ENCODE data around the gene TMEM125. TPM values are rescaled to one million over a fixed set of nuclear protein-coding genes. Genes with fewer than 3 reads are reported as not detected.
A peak's percentile ranks its signal among the peaks of the same experiment; 100 is the strongest.

The TMEM125 gene
- total and polyA plus RNA-seq, 10 of the 15 experiments (the other 5 are each of a cell fraction or from before 2014, with no cell fraction given), result 0.28 TPM; not detected in 9

DNA sequence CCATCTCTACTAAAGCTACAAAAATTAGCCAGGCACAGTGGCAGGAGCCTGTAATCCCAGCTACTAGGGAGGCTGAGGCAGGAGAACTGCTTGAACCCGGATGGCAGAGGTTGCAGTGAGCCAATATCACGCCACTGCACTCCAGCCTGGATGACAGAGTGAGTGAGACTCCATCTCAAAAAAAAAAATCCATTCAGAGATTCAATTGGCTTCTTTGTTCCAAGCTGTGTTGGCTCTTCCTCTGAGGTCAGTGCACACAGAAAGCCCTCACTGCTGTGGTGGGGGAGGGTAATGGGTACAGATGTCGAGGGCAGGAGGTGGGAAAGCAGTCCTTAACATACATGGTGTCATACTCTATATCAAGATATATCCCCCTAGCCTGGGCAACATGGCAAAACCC lies 45.7 kb downstream of the TMEM125 start (continued):
- no peak for TF ChIP-seq CBFB (IDR thresholded peaks at IDR 0.05; ENCODE audit: low read depth)
- TF ChIP-seq CBX5 (IDR thresholded peaks at IDR 0.05; ENCODE audit: low read depth), result no peak
- TF ChIP-seq HDGF (IDR thresholded peaks at IDR 0.05), result no peak
- TF ChIP-seq ZSCAN29 (IDR thresholded peaks at IDR 0.05), result no peak
- TF ChIP-seq MXI1 (IDR thresholded peaks at IDR 0.05; ENCODE audit: low read depth, low read length), result no peak
- no peak for TF ChIP-seq EED (IDR thresholded peaks at IDR 0.05; ENCODE audit: low read depth)
- no peak for TF ChIP-seq SIN3A (IDR thresholded peaks at IDR 0.05; ENCODE audit: low read depth, low read length)
- no peak for TF ChIP-seq TCF7 (IDR thresholded peaks at IDR 0.05; ENCODE audit: borderline replicate concordance)
- TF ChIP-seq TAF1 (IDR thresholded peaks at IDR 0.05; ENCODE audit: borderline replicate concordance, low read depth, low read length), result no peak
- TF ChIP-seq ESRRA (IDR thresholded peaks at IDR 0.05; ENCODE audit: low read length), result no peak

DNA sequence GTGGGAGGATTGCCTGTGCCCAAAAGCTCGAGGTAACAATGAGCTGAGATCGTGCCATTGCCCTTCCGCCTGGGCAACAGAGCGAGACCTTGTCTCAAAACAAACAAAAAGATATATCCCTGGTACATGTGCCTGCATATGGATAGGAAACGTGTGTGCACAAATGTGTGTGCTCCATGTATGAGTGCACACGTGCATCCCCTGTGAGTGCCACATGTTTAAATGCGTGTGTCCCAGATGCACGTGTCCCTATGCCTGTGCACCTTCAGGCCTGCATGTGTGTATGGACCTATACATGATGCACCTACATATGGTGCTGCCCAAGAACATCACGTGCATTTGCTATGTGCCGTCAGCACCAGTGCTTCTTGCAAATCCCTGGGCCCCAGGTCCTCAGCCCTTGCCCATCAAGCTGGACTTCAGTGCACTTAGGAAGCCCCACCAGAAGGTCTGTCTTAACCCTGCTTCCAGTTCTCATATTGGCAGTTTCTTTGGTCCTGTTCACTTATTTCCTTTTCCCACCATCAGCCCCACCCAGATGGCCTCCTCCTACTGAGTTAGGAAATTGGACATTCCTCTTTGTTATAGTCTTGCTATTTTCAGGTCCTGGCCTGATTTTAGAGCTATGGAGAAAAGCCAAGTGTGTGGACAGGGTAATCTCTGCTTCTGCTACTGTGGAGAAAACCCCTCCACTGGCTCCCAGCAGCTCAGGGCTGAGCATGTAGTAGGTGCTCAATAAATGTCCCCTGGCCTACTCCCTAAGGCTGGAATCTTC lies 46.4 kb downstream of the TMEM125 start:
- ATAC-seq (no peak), FAIRE-seq (peak; percentile 18), DNase-seq (ENCODE audit: low read depth, low spot score) (no peak)
- ChIA-PET SMC1A (ENCODE audit: uncharacterized antibody, unreplicated experiment) (interaction anchor here (0.6 to 1.5 kb wide), 4 partner anchors 14 to 95 kb away, joined by 3 to 5 read pairs (median 4); no protein-coding TSS in a partner anchor), POLR2A (no interaction called here), RAD21 (ENCODE audit: unreplicated experiment) (no interaction called here), CTCF (interaction anchor here (1.4 kb wide), 2 partner anchors 26 to 77 kb away, joined by 3 to 4 read pairs; no protein-coding TSS in a partner anchor)
- H3K27me3 ChIP-seq (replicated peaks in 1 of 2; ENCODE audit: control insufficient read depth in 2 of 2, insufficient read depth in 2 of 2, low read length in 1 of 2), result no peaks in the 10 kb centered on the region
- H2AFZ ChIP-seq (ENCODE audit: control insufficient read depth, low read depth, low read length), result no peak overlapping the region
- no peak overlapping the region for H3K27ac ChIP-seq (ENCODE audit: control insufficient read depth, insufficient read depth)
- no peak overlapping the region for H3K4me2 ChIP-seq (ENCODE audit: control insufficient read depth, insufficient read depth)
- H3K4me3 ChIP-seq, result no peak overlapping the region
- H3K36me3 ChIP-seq (ENCODE audit: control insufficient read depth in 2 of 2, insufficient read depth in 2 of 2, low read length in 1 of 2), result no peaks in the 10 kb centered on the region
- H4K20me1 ChIP-seq (ENCODE audit: control insufficient read depth, insufficient read depth), result no peaks in the 10 kb centered on the region
- no TSS peak for BruUV-seq (replicated peaks)
- WGBS (ENCODE audit: insufficient coverage, insufficient replicate concordance, low lambda C conversion rate, missing lambda C conversion rate), result 38% methylated on average over 10 of the region's 10 CpGs
- H3K9me3 ChIP-seq (replicated peaks; ENCODE audit: control insufficient read depth, insufficient read depth, low read length), result no peaks in the 10 kb centered on the region
- H3K4me1 ChIP-seq (ENCODE audit: control insufficient read depth, insufficient read depth, low read length), result no peaks in the 10 kb centered on the region
- in situ Hi-C loops (cut with MboI) (no loop called here), intact Hi-C loops (cut with micrococcal nuclease; ENCODE audit: unreplicated experiment) (no loop called here)
- H3K9ac ChIP-seq (ENCODE audit: control insufficient read depth, insufficient read depth, low read length), result no peak overlapping the region
- no peaks in the 10 kb centered on the region for H3K79me2 ChIP-seq (ENCODE audit: control insufficient read depth, insufficient read depth, low read length)
- TF ChIP-seq TCF7 (IDR thresholded peaks at IDR 0.05; ENCODE audit: borderline replicate concordance), result no peak
- TF ChIP-seq, protein P1, sequence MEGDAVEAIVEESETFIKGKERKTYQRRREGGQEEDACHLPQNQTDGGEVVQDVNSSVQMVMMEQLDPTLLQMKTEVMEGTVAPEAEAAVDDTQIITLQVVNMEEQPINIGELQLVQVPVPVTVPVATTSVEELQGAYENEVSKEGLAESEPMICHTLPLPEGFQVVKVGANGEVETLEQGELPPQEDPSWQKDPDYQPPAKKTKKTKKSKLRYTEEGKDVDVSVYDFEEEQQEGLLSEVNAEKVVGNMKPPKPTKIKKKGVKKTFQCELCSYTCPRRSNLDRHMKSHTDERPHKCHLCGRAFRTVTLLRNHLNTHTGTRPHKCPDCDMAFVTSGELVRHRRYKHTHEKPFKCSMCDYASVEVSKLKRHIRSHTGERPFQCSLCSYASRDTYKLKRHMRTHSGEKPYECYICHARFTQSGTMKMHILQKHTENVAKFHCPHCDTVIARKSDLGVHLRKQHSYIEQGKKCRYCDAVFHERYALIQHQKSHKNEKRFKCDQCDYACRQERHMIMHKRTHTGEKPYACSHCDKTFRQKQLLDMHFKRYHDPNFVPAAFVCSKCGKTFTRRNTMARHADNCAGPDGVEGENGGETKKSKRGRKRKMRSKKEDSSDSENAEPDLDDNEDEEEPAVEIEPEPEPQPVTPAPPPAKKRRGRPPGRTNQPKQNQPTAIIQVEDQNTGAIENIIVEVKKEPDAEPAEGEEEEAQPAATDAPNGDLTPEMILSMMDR (IDR thresholded peaks at IDR 0.05 in 2 of 3, conservative IDR thresholded peaks at IDR 0.05 in 1 of 3; ENCODE audit: control insufficient read depth in 2 of 3, extremely low read depth in 1 of 3, insufficient read depth in 1 of 3, low read depth in 3 of 3, low read length in 3 of 3), result no peak
- TF ChIP-seq PAX8 (IDR thresholded peaks at IDR 0.05), result no peak
- no peak for TF ChIP-seq ZNF274 (IDR thresholded peaks at IDR 0.05; ENCODE audit: insufficient read depth, insufficient read length)
- no peak for TF ChIP-seq BHLHE40 (IDR thresholded peaks at IDR 0.05; ENCODE audit: borderline replicate concordance in 1 of 2, low read depth in 2 of 2, low read length in 1 of 2)
- TF ChIP-seq IKZF2 (IDR thresholded peaks at IDR 0.05), result no peak
- TF ChIP-seq, protein P2, sequence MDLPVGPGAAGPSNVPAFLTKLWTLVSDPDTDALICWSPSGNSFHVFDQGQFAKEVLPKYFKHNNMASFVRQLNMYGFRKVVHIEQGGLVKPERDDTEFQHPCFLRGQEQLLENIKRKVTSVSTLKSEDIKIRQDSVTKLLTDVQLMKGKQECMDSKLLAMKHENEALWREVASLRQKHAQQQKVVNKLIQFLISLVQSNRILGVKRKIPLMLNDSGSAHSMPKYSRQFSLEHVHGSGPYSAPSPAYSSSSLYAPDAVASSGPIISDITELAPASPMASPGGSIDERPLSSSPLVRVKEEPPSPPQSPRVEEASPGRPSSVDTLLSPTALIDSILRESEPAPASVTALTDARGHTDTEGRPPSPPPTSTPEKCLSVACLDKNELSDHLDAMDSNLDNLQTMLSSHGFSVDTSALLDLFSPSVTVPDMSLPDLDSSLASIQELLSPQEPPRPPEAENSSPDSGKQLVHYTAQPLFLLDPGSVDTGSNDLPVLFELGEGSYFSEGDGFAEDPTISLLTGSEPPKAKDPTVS (IDR thresholded peaks at IDR 0.05; ENCODE audit: low read depth, low read length), result no peak

Data from GM12878 (cell line).